IMR-90 (cell line): ENCODE data around the gene OGFOD2. TPM values are rescaled to one million over a fixed set of nuclear protein-coding genes. Genes with fewer than 3 reads are reported as not detected.

Experiments used
- ATAC-seq: fragments of 200-7000 bp; cut with Tn5 transposase; 2 replicates; pipeline ENCODE4 v1.9.1; 2020; ENCODE audit warnings: low read depth, mild to moderate bottlenecking, moderate library complexity
- BruUV-seq: library from RNA; stranded (reverse); fragments of 400-500 nt; replicated peaks from 2 replicates; lab custom pipeline; 2021; lab: Mats Ljungman, UMichigan
- CTCF ChIA-PET: fragments of 300-600 bp; formaldehyde crosslinking; extraction: SDS; loops from one replicate; lab custom pipeline; 2021; ENCODE audit warnings: antibody characterized with exemption; lab: Yijun Ruan, JAX
- POLR2A ChIA-PET: fragments of 300-600 bp; sonication (Branson Sonifier 250); formaldehyde crosslinking; loops from one replicate; lab custom pipeline; 2022; ENCODE audit warnings: antibody characterized with exemption; ENCODE audit not compliant: unreplicated experiment; lab: Charles Lee
- DNase-seq: peaks from one replicate; pipeline ENCODE4 v3.0.0; 2013
- H2AFZ ChIP-seq: replicated peaks from 2 replicates; pipeline ENCODE3; 2013; ENCODE audit warnings: low read length, mild to moderate bottlenecking; ENCODE audit not compliant: poor library complexity
- H2AK5ac ChIP-seq: 2 replicates; pipeline ENCODE4 v1.6.1; 2013; ENCODE audit warnings: low read depth, low read length, inconsistent platforms
- H2AK9ac ChIP-seq: replicated peaks from 2 replicates; pipeline ENCODE3; 2013; ENCODE audit warnings: mild to moderate bottlenecking, low read depth, low read length, moderate library complexity; ENCODE audit not compliant: poor library complexity
- H2BK120ac ChIP-seq: 2 replicates; pipeline ENCODE4 v1.6.1; 2013; ENCODE audit warnings: low read depth, low read length, inconsistent platforms
- H2BK15ac ChIP-seq: 3 replicates; pipeline ENCODE4 v1.6.1; 2013; ENCODE audit warnings: low read depth, low read length, inconsistent platforms
- H2BK20ac ChIP-seq: 2 replicates; pipeline ENCODE4 v1.6.1; 2013; ENCODE audit warnings: low read depth, mild to moderate bottlenecking, inconsistent platforms, low read length, moderate library complexity
- H2BK5ac ChIP-seq: 2 replicates; pipeline ENCODE4 v1.6.1; 2013; ENCODE audit warnings: mild to moderate bottlenecking, low read depth, low read length, inconsistent platforms; ENCODE audit not compliant: poor library complexity, severe bottlenecking
- H3K14ac ChIP-seq: replicated peaks from 2 replicates; pipeline ENCODE4 v1.6.1; 2013; ENCODE audit warnings: low read depth, low read length, inconsistent platforms
- H3K18ac ChIP-seq: 2 replicates; pipeline ENCODE4 v1.6.1; 2013; ENCODE audit warnings: low read depth, low read length, control low read depth
- H3K23ac ChIP-seq: 2 replicates; pipeline ENCODE4 v1.6.1; 2013; ENCODE audit warnings: low read depth, low read length, inconsistent platforms
- H3K27ac ChIP-seq: 2 replicates; pipeline ENCODE4 v1.5.1; 2013; ENCODE audit warnings: mild to moderate bottlenecking, control low read depth, low read length; ENCODE audit not compliant: insufficient read depth
- H3K27me3 ChIP-seq: 2 replicates; pipeline ENCODE4 v1.6.1; 2013; ENCODE audit warnings: low read length; ENCODE audit not compliant: control insufficient read depth, insufficient read depth
- H3K36me3 ChIP-seq: 2 replicates; pipeline ENCODE4 v1.6.1; 2013; ENCODE audit warnings: low read length, mixed read lengths; ENCODE audit not compliant: control insufficient read depth, insufficient read depth
- H3K4ac ChIP-seq: 2 replicates; pipeline ENCODE4 v1.6.1; 2013; ENCODE audit warnings: low read depth, low read length, inconsistent platforms
- H3K4me1 ChIP-seq: 2 replicates; pipeline ENCODE4 v1.6.1; 2013; ENCODE audit warnings: low read length, mixed read lengths; ENCODE audit not compliant: control insufficient read depth, insufficient read depth
- H3K4me2 ChIP-seq: 2 replicates; pipeline ENCODE4 v1.6.1; 2013; ENCODE audit warnings: low read depth, mild to moderate bottlenecking, control low read depth, low read length, moderate library complexity
- H3K4me3 ChIP-seq: 2 replicates; pipeline ENCODE4 v1.5.1; 2013; ENCODE audit warnings: low read depth, mild to moderate bottlenecking, control low read depth, low read length, moderate library complexity; ENCODE audit not compliant: insufficient read depth
- H3K56ac ChIP-seq: 2 replicates; pipeline ENCODE4 v1.6.1; 2013; ENCODE audit warnings: low read length, inconsistent platforms; ENCODE audit not compliant: insufficient read depth; ENCODE audit errors: extremely low read depth
- H3K79me1 ChIP-seq, 2 experiments: 2 replicates each; pipeline ENCODE4 v1.6.1; 2013; ENCODE audit warnings: low read length in 2 of 2, inconsistent platforms in 1 of 2, low read depth in 1 of 2
- H3K9ac ChIP-seq: 2 replicates; pipeline ENCODE4 v1.6.1; 2013; ENCODE audit warnings: low read depth, low read length, control low read depth
- H3K9me1 ChIP-seq: 2 replicates; pipeline ENCODE4 v1.6.1; 2013; ENCODE audit warnings: low read length, inconsistent platforms; ENCODE audit not compliant: insufficient read depth
- H3K9me3 ChIP-seq: 2 replicates; pipeline ENCODE4 v1.6.1; 2013; ENCODE audit warnings: low read length; ENCODE audit not compliant: control insufficient read depth, insufficient read depth
- H4K20me1 ChIP-seq: 2 replicates; pipeline ENCODE4 v1.6.1; 2013; ENCODE audit warnings: low read length, inconsistent platforms; ENCODE audit not compliant: insufficient read depth
- H4K5ac ChIP-seq: 2 replicates; pipeline ENCODE4 v1.6.1; 2013; ENCODE audit warnings: mild to moderate bottlenecking, low read depth, low read length, control low read depth
- H4K8ac ChIP-seq, 2 experiments: 2 replicates each; pipeline ENCODE4 v1.6.1; 2013; ENCODE audit warnings: low read depth in 2 of 2, low read length in 2 of 2, control low read depth in 1 of 2, inconsistent platforms in 1 of 2
- H4K91ac ChIP-seq: 2 replicates; pipeline ENCODE4 v1.6.1; 2013; ENCODE audit warnings: low read depth, low read length, inconsistent platforms; ENCODE audit not compliant: insufficient read depth
- BHLHE40 ChIP-seq: fragments of 150-350 bp; IDR thresholded peaks from 2 replicates; pipeline ENCODE4 v1.6.1; 2016; ENCODE audit warnings: mild to moderate bottlenecking, low read depth, low read length
- CEBPB ChIP-seq: IDR thresholded peaks from 2 replicates; pipeline ENCODE4 v1.6.1; 2012; ENCODE audit warnings: low read depth, low read length, improper control_type of control experiment
- CHD1 ChIP-seq: IDR thresholded peaks from 2 replicates; pipeline ENCODE4 v1.6.1; 2012; ENCODE audit warnings: low read depth, low read length, improper control_type of control experiment
- CTCF ChIP-seq: conservative IDR thresholded peaks from 2 replicates; pipeline ENCODE4 v1.5.1; 2012; ENCODE audit warnings: mild to moderate bottlenecking, low read depth, low read length, improper control_type of control experiment
- ELK1 ChIP-seq: fragments of 150-350 bp; IDR thresholded peaks from 2 replicates; pipeline ENCODE4 v1.6.1; 2016; ENCODE audit warnings: low read depth, mild to moderate bottlenecking, low read length, moderate library complexity, borderline replicate concordance
- FOS ChIP-seq: fragments of 150-350 bp; IDR thresholded peaks from 2 replicates; pipeline ENCODE4 v1.6.1; 2016; ENCODE audit warnings: low read depth, low read length
- MAFK ChIP-seq: IDR thresholded peaks from 2 replicates; pipeline ENCODE4 v1.6.1; 2012; ENCODE audit warnings: low read depth, low read length, improper control_type of control experiment
- MAZ ChIP-seq: IDR thresholded peaks from 2 replicates; pipeline ENCODE4 v1.6.1; 2012; ENCODE audit warnings: low read depth, mild to moderate bottlenecking, low read length, improper control_type of control experiment, moderate library complexity, borderline replicate concordance
- MXI1 ChIP-seq: IDR thresholded peaks from 2 replicates; pipeline ENCODE4 v1.6.1; 2012; ENCODE audit warnings: low read depth, mild to moderate bottlenecking, low read length, moderate library complexity, borderline replicate concordance
- NFE2L2 ChIP-seq: fragments of 150-350 bp; IDR thresholded peaks from 2 replicates; pipeline ENCODE4 v1.6.1; 2016; ENCODE audit warnings: low read depth, mild to moderate bottlenecking, low read length
- POLR2A ChIP-seq: IDR thresholded peaks from 2 replicates; pipeline ENCODE4 v1.6.1; 2012; ENCODE audit warnings: mild to moderate bottlenecking, low read depth, low read length
- RAD21 ChIP-seq: IDR thresholded peaks from 2 replicates; pipeline ENCODE4 v1.6.1; 2012; ENCODE audit warnings: low read length, improper control_type of control experiment
- RCOR1 ChIP-seq: IDR thresholded peaks from 2 replicates; pipeline ENCODE4 v1.6.1; 2012; ENCODE audit warnings: mild to moderate bottlenecking, low read length, improper control_type of control experiment; ENCODE audit not compliant: insufficient replicate concordance
- RFX5 ChIP-seq: IDR thresholded peaks from 2 replicates; pipeline ENCODE4 v1.8.0; 2012; ENCODE audit warnings: low read depth, mild to moderate bottlenecking, low read length, moderate library complexity
- SMC3 ChIP-seq: fragments of 150-350 bp; IDR thresholded peaks from 2 replicates; pipeline ENCODE4 v1.6.1; 2016; ENCODE audit warnings: low read depth, mild to moderate bottlenecking, antibody characterized with exemption, low read length, moderate library complexity
- USF2 ChIP-seq: fragments of 150-350 bp; IDR thresholded peaks from 2 replicates; pipeline ENCODE4 v1.6.1; 2017; ENCODE audit warnings: mild to moderate bottlenecking, antibody characterized with exemption, low read length, low read depth
- WGBS, 2 experiments: methylation state at CpG; one replicate each; pipeline versions ENCODE4 v1.1.5 to v1.1.7; 2013; ENCODE audit warnings: missing lambda C conversion rate in 2 of 2; ENCODE audit not compliant: insufficient read length in 1 of 2; ENCODE audit errors: extremely low coverage in 2 of 2; 5-methylcytosine and 5-hydroxymethylcytosine counted together
- dilution Hi-C: fragments of 300-500 bp; cut with HindIII; formaldehyde crosslinking; loops from one replicate; pipeline ENCODE4 v1.14.3; 2018; ENCODE audit warnings: low sequenced_read_pairs; ENCODE audit not compliant: unreplicated experiment
- in situ Hi-C: fragments of 300-500 bp; cut with MboI; formaldehyde crosslinking; loops from 3 replicates; pipeline ENCODE4 v1.14.3; 2019; ENCODE audit warnings: low sequenced_read_pairs, inconsistent platforms, mixed read lengths
- intact Hi-C: fragments of 100-400 bp; cut with micrococcal nuclease; formaldehyde crosslinking; loops from 2 replicates; pipeline ENCODE4 v1.10.0; 2022
- polyA plus RNA-seq, 3 experiments: library from polyadenylated mRNA; depleted of rRNA; stranded (reverse); fragments of >200 nt; gene quantifications; 2 replicates each; pipeline ENCODE4 v1.2.3, GENCODE V29; 2012; ENCODE audit warnings: low replicate concordance in 1 of 3
- total RNA-seq: library from RNA; depleted of rRNA; stranded (reverse); fragments of >200 nt; gene quantifications from 2 replicates; pipeline ENCODE4 v1.2.3, GENCODE V29; 2012

OGFOD2 gene
- total and polyA plus RNA-seq, 2 of the 4 experiments (the other 2 are of a cell fraction), result 4.3 to 18.2 TPM

- ChIA-PET CTCF (no interaction called here), POLR2A (no interaction called here)
- WGBS, 2 experiments, result 100% methylated on average over 1 of the region's 5 CpGs; no CpG with 5 or more reads in 1 of the 2 experiments
- intact Hi-C loops (no loop called here), in situ Hi-C loops (loop anchor here (5.0 to 25.0 kb wide), 2 partner anchors 166 to 321 kb away; no protein-coding TSS in a partner anchor), dilution Hi-C loops (no loop called here)
- H3K23ac ChIP-seq, result no peak overlapping the region
- no peak overlapping the region for H2AK9ac ChIP-seq
- no peak overlapping the region for H3K4ac ChIP-seq
- no peak overlapping the region for H4K8ac ChIP-seq
- H4K20me1 ChIP-seq, result peaks cover 5% of the 10 kb centered on the region; the same call in 1 of the 2 replicates
- no peak overlapping the region for H4K91ac ChIP-seq
- H2BK120ac ChIP-seq, result no peak overlapping the region
- H2AK5ac ChIP-seq, result no peak overlapping the region
- no peak overlapping the region for H2BK15ac ChIP-seq
- ATAC-seq, result no peak
- peaks cover 4% of the 10 kb centered on the region for H3K36me3 ChIP-seq
- H3K9me3 ChIP-seq, result no peaks in the 10 kb centered on the region
- H3K4me3 ChIP-seq, result no peak overlapping the region
- no peak overlapping the region for H4K5ac ChIP-seq
- H3K56ac ChIP-seq, result no peak overlapping the region
- H3K9ac ChIP-seq, result no peak overlapping the region
- TF ChIP-seq POLR2A (no peak), CHD1 (no peak), MAFK (no peak), CEBPB (no peak), ELK1 (no peak), CTCF (no peak), MAZ (no peak), NFE2L2 (no peak), USF2 (no peak), RFX5 (no peak), BHLHE40 (no peak), FOS (no peak), RAD21 (no peak), RCOR1 (no peak), SMC3 (no peak), MXI1 (no peak)
- H3K27ac ChIP-seq, result no peak overlapping the region
- no peaks in the 10 kb centered on the region for H3K9me1 ChIP-seq
- no TSS peak for BruUV-seq
- no peaks in the 10 kb centered on the region for H3K27me3 ChIP-seq
- H3K18ac ChIP-seq, result no peak overlapping the region
- H2BK20ac ChIP-seq, result no peak overlapping the region
- no peak for DNase-seq
- no peak overlapping the region for H2BK5ac ChIP-seq
- H3K79me1 ChIP-seq, result no peaks in the 10 kb centered on the region; a peak in 1 of 4 replicates
- no peak overlapping the region for H3K14ac ChIP-seq
- H2AFZ ChIP-seq, result no peak overlapping the region
- no peak overlapping the region for H3K4me2 ChIP-seq
- no peaks in the 10 kb centered on the region; the same call in 1 of the 2 replicates for H3K4me1 ChIP-seq
Observed at GRCh38 chr12:122958198-122958888, 16.7 kb upstream of the OGFOD2 start.
